ENCODE results near the gene LAMC2.

GRCh38 chr1:183215936-183216335, 29.9 kb downstream of the LAMC2 start:
- no peak for TF ChIP-seq MEIS2 (IDR thresholded peaks at IDR 0.05; ENCODE audit: partially characterized antibody)
- TF ChIP-seq, protein P1, sequence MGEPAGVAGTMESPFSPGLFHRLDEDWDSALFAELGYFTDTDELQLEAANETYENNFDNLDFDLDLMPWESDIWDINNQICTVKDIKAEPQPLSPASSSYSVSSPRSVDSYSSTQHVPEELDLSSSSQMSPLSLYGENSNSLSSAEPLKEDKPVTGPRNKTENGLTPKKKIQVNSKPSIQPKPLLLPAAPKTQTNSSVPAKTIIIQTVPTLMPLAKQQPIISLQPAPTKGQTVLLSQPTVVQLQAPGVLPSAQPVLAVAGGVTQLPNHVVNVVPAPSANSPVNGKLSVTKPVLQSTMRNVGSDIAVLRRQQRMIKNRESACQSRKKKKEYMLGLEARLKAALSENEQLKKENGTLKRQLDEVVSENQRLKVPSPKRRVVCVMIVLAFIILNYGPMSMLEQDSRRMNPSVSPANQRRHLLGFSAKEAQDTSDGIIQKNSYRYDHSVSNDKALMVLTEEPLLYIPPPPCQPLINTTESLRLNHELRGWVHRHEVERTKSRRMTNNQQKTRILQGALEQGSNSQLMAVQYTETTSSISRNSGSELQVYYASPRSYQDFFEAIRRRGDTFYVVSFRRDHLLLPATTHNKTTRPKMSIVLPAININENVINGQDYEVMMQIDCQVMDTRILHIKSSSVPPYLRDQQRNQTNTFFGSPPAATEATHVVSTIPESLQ (CRISPR knock-in tag; IDR thresholded peaks at IDR 0.05) = no peak
- TF ChIP-seq CTCF (IDR thresholded peaks at IDR 0.05 in 2 of 3, conservative IDR thresholded peaks at IDR 0.05 in 1 of 3; ENCODE audit: insufficient read depth in 2 of 3, low read depth in 1 of 3, low read length in 3 of 3) = no peak
- TF ChIP-seq NFIC (IDR thresholded peaks at IDR 0.05) = no peak
- no peak for TF ChIP-seq CHD2 (IDR thresholded peaks at IDR 0.05; ENCODE audit: low read depth, low read length)
- no peak for TF ChIP-seq RBBP5 (IDR thresholded peaks at IDR 0.05; ENCODE audit: borderline replicate concordance, insufficient read depth, low read length, poor library complexity, severe bottlenecking)
